ENCODE results near the gene XYLT2.

Gene XYLT2

DNA sequence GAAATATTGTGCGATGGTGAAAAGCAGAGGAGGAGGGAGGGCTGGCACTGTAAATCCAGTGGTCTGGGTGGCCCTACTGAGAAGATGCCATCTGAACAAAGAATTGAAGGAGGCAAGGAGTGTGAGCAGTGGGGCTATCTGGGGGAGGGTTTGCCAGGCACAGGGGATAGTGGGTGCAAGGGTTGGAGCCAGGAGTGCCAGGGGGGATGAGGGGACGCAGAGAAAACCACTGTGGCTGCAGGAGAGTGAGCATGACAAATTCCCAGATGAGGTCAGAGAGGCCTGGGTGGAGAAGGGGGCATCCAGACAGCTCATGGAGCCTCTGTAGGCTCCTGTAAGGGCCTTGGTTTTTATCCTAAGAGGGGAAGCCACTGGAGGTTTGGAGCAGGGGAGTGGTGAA lies 4.8 kb downstream of the XYLT2 start:
- H3K4me3 ChIP-seq (ENCODE audit: low read depth, low read length) = no peak overlapping the region
- no peak for DNase-seq (ENCODE audit: low read depth)
- TF ChIP-seq, protein P1, sequence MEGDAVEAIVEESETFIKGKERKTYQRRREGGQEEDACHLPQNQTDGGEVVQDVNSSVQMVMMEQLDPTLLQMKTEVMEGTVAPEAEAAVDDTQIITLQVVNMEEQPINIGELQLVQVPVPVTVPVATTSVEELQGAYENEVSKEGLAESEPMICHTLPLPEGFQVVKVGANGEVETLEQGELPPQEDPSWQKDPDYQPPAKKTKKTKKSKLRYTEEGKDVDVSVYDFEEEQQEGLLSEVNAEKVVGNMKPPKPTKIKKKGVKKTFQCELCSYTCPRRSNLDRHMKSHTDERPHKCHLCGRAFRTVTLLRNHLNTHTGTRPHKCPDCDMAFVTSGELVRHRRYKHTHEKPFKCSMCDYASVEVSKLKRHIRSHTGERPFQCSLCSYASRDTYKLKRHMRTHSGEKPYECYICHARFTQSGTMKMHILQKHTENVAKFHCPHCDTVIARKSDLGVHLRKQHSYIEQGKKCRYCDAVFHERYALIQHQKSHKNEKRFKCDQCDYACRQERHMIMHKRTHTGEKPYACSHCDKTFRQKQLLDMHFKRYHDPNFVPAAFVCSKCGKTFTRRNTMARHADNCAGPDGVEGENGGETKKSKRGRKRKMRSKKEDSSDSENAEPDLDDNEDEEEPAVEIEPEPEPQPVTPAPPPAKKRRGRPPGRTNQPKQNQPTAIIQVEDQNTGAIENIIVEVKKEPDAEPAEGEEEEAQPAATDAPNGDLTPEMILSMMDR (IDR thresholded peaks at IDR 0.05; ENCODE audit: low read depth, low read length, missing control alignments) = no peak

DNA sequence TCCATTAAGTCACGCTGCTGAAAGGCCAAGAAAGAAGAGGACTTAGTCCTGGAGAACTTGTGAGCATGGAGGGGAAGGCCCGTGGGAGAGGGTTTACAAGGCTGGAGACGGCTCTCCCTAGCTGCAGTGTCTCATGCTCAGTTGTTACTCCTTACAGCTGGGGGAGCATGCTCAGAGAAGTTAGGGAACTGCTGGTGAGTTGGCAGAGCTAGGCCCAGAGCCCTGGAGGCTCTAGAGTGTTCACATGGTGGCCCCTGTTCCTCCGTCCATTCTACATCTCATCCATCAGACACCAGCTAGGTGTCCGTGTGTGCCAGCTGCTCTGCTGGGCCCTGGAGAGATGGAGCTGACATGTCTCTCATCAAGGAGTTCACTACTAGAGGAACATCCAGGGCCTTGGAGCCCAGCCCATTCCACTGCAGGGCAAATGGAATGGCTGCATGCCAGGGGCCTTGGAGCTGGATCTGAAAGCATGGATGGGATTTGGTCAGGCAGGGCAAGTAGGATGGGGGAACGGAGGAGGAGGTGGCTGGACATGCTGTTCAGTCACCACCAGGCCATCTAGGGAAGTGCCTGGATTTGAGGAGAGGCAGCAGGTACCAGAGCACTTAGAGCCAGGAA lies 6.3 kb downstream of the XYLT2 start:
- no peak overlapping the region for H3K4me3 ChIP-seq (ENCODE audit: low read depth, low read length)
- TF ChIP-seq, protein P1 (IDR thresholded peaks at IDR 0.05; ENCODE audit: low read depth, low read length, missing control alignments) = no peak
- DNase-seq (ENCODE audit: low read depth) = no peak

DNA sequence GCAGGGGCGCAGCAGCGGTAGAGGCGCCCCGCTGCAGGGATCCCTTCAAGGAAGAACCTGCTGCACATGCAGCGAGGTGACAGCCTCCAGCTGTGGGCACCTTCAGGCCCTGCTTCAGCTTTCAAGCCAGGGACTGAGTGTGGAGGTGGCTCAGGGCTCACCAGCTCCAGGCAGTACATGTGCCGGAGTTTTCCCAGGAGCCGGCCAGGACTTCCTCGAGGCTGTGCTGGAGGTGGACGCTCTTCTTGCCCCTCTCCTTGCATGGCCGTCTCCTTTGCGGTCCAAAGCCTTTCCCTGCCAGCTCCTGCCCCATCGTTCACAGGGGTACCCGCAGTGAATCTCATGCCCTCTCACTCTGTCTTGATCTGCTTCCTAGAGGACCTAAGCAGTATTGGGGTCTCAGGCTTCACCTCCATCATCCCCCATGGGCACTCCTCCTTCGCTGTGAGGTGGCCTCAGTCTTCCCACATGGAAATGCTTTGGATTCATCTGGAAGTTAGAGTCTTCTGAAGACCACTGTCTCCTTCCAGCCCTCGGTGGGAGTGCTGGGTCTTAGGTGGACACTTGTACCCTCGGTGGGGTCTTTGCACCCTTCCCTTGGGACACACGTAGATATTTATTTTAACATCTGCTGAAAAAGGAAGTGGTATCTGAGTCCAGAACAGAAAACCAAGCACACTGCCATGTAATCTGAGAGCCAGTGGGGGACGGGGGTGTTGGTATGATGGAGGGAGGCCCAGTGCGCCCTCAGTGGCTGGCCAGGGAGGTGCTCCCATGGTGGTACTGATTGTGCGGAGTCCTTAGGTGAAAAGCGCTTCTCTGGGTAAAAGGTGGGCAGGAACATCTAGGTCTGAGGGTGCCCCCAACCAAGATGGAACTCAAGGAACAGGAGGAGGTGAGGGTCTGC lies 7.0 kb downstream of the XYLT2 start:
- TF ChIP-seq, protein P1 (IDR thresholded peaks at IDR 0.05; ENCODE audit: low read depth, low read length, missing control alignments) = no peak
- no peak for DNase-seq (ENCODE audit: low read depth)
- H3K4me3 ChIP-seq (ENCODE audit: low read depth, low read length) = no peak overlapping the region

DNA sequence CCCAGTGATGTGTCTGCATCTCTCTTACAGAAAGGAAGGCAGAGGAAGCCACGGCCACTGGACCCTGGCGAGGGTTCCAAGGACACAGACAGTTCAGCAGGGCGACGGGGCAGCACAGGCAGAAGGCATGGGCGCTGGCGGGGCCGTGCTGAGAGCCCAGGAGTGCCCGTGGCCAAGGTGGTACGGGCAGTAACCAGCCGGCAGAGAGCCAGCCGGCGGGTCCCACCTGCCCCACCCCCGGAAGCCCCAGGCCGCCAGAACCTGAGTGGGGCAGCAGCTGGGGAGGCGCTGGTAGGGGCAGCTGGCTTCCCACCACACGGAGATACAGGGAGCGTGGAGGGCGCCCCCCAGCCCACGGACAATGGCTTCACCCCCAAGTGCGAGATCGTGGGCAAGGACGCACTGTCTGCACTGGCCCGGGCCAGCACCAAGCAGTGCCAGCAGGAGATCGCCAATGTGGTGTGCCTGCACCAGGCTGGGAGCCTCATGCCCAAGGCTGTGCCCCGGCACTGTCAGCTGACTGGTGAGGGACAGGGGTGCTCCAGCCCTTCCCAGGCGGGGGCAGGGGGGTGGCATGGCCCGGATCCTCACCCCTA lies 7.8 kb downstream of the XYLT2 start:
- TF ChIP-seq, protein P1 (IDR thresholded peaks at IDR 0.05; ENCODE audit: low read depth, low read length, missing control alignments) = no peak

DNA sequence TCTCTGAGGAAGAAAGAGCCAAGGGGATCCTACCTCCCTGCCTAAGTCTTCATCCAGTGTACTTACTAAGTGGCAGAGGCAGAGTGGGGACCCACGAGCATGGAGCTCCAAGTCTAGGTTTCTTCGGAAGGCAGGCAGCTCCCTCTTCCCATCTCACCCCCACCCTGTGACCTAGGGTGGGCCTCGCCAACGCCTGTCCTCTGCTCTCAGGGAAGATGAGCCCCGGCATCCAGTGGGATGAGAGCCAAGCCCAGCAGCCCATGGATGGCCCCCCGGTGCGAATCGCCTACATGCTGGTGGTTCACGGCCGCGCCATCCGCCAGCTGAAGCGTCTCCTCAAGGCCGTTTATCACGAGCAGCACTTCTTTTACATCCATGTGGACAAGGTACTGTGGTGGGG lies 8.3 kb downstream of the XYLT2 start:
- no peak overlapping the region for H3K4me3 ChIP-seq (ENCODE audit: low read depth, low read length)
- DNase-seq (ENCODE audit: low read depth) = no peak
- TF ChIP-seq, protein P1 (IDR thresholded peaks at IDR 0.05; ENCODE audit: low read depth, low read length, missing control alignments) = no peak

More for the DNA sequence above, 7.8 kb downstream of the XYLT2 start:
- DNase-seq (ENCODE audit: low read depth) = no peak
- no peak overlapping the region for H3K4me3 ChIP-seq (ENCODE audit: low read depth, low read length)

DNA sequence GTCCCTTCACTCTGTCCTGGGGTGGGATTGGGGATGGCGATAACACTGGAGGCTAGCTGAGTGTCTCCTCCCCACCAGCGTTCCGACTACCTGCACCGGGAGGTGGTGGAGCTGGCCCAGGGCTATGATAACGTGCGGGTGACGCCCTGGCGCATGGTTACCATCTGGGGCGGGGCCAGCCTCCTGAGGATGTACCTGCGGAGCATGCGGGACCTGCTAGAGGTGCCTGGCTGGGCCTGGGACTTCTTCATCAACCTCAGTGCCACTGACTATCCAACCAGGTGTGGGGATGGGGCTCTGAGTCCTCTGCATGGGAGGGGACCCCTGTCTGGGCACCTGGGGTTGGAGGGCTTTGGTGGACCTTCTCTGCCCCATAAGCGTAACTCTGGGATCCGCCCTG lies 8.8 kb downstream of the XYLT2 start:
- no peak overlapping the region for H3K4me3 ChIP-seq (ENCODE audit: low read depth, low read length)
- DNase-seq (ENCODE audit: low read depth) = no peak
- TF ChIP-seq, protein P1 (IDR thresholded peaks at IDR 0.05; ENCODE audit: low read depth, low read length, missing control alignments) = no peak
